Measurements from ENCODE around the gene GSTM2.

DNA sequence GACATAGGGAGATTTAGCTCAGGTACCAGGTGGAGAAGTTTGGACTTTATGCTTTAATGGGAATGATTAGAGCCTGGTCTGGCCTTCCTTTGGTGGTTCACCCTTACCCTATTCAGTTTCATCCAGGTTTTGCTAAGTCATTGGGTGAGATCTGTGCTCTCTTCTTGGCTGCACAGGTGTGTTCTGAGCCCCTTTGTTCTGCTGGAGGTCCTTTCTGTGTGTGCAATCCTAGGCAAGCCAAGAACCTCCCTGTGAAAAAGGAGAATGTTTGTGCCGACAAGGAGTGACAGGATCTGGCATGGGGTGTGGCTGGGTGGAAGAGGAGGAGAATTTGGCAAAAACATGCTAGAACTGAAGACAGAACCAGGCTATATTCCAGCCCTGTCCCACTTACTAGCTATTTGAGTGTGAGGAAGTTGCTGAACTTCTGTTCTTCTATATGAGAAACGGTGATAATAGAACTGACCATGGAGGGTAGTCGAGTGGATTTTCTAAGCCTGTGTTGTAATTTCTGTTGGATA, 48.8 kb downstream of the GSTM2 start:
- TF ChIP-seq, protein P1, sequence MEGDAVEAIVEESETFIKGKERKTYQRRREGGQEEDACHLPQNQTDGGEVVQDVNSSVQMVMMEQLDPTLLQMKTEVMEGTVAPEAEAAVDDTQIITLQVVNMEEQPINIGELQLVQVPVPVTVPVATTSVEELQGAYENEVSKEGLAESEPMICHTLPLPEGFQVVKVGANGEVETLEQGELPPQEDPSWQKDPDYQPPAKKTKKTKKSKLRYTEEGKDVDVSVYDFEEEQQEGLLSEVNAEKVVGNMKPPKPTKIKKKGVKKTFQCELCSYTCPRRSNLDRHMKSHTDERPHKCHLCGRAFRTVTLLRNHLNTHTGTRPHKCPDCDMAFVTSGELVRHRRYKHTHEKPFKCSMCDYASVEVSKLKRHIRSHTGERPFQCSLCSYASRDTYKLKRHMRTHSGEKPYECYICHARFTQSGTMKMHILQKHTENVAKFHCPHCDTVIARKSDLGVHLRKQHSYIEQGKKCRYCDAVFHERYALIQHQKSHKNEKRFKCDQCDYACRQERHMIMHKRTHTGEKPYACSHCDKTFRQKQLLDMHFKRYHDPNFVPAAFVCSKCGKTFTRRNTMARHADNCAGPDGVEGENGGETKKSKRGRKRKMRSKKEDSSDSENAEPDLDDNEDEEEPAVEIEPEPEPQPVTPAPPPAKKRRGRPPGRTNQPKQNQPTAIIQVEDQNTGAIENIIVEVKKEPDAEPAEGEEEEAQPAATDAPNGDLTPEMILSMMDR (conservative IDR thresholded peaks at IDR 0.05): no peak
- no peak for TF ChIP-seq EZH2 (IDR thresholded peaks at IDR 0.05; ENCODE audit: low read depth)
